GM18502 (cell line): ENCODE results near the gene HGS.

Source experiments
- ATAC-seq: cut with Tn5 transposase; IDR thresholded peaks from one replicate; pipeline ENCODE4 v1.9.1; 2021; ENCODE audit warnings: mild to moderate bottlenecking; ENCODE audit not compliant: unreplicated experiment, poor library complexity

Gene HGS

GRCh38 chr17:81701288-81702071 lies 17.7 kb downstream of the HGS start:
- no peak for ATAC-seq

GRCh38 chr17:81702934-81703746 lies 19.3 kb downstream of the HGS start, which contains the start of gene MRPL12:
MRPL12 (plus strand) TSS chr17:81703367; CDS start chr17:81703502, 135 bp downstream.
- peak; percentile 79 for ATAC-seq

- no peak for ATAC-seq
Measured at GRCh38 chr17:81703747-81704654, 20.2 kb downstream of the HGS start.

GRCh38 chr17:81705518-81706231 lies 21.9 kb downstream of the HGS start:
- no peak for ATAC-seq

GRCh38 chr17:81706232-81706611 lies 22.4 kb downstream of the HGS start:
- no peak for ATAC-seq

- no peak for ATAC-seq
Measured at GRCh38 chr17:81706757-81707624, 23.2 kb downstream of the HGS start.

GRCh38 chr17:81707725-81708646 lies 24.2 kb downstream of the HGS start:
- ATAC-seq = no peak

- no peak for ATAC-seq
Measured at GRCh38 chr17:81708739-81709185, 25.0 kb downstream of the HGS start.

- no peak for ATAC-seq
Measured at GRCh38 chr17:81710514-81711308, 26.9 kb downstream of the HGS start.

- peak; percentile 67 for ATAC-seq
Measured at GRCh38 chr17:81711814-81712467, 28.1 kb downstream of the HGS start, which contains the start of gene SLC25A10. SLC25A10 (plus strand) TSS chr17:81712284; CDS start chr17:81712427, 143 bp downstream.

GRCh38 chr17:81712468-81713003 lies 28.7 kb downstream of the HGS start:
- ATAC-seq = peak; percentile 12

GRCh38 chr17:81713004-81713555 lies 29.3 kb downstream of the HGS start:
- no peak for ATAC-seq

- ATAC-seq = no peak
Measured at GRCh38 chr17:81713556-81714411, 30.0 kb downstream of the HGS start.

- ATAC-seq = no peak
Measured at GRCh38 chr17:81714412-81715106, 30.7 kb downstream of the HGS start.
